ENCODE data around the gene C2orf78. TPM values are rescaled to one million over a fixed set of nuclear protein-coding genes. Genes with fewer than 3 reads are reported as not detected.
A peak's percentile ranks its signal among the peaks of the same experiment; 100 is the strongest.

The C2orf78 gene
- total and polyA plus RNA-seq, 10 of the 15 experiments (the other 5 are each of a cell fraction or from before 2014, with no cell fraction given), result 0.08 to 0.82 (median 0.40) TPM

GRCh38 chr2:73823916-73824523 lies 40.0 kb downstream of the C2orf78 start (continued):
- no peak for TF ChIP-seq PRDM15 (CRISPR knock-in tag; IDR thresholded peaks at IDR 0.05)
- 0 out of 2 replicates have a peak, but pooled peaks have one; percentile 13 for TF ChIP-seq IKZF1 (conservative IDR thresholded peaks at IDR 0.05)
- TF ChIP-seq SMC3 (IDR thresholded peaks at IDR 0.05; ENCODE audit: borderline replicate concordance, low read length), result peak; percentile 67; the same call in 1 of the 2 replicates
- no peak for TF ChIP-seq CUX1 (IDR thresholded peaks at IDR 0.05; ENCODE audit: insufficient replicate concordance, low read depth, low read length)
- no peak for TF ChIP-seq MEF2B (IDR thresholded peaks at IDR 0.05; ENCODE audit: partially characterized antibody, poor library complexity, severe bottlenecking)
- TF ChIP-seq POLR2AphosphoS5 (IDR thresholded peaks at IDR 0.05; ENCODE audit: low read length), result no peak
- no peak for TF ChIP-seq RAD51 (IDR thresholded peaks at IDR 0.05)
- TF ChIP-seq ZBED1 (IDR thresholded peaks at IDR 0.05; ENCODE audit: borderline replicate concordance), result no peak
- TF ChIP-seq GATAD2B (conservative IDR thresholded peaks at IDR 0.05; ENCODE audit: low read depth), result no peak
- no peak for TF ChIP-seq SMARCA5 (IDR thresholded peaks at IDR 0.05)
- TF ChIP-seq LARP7 (IDR thresholded peaks at IDR 0.05), result no peak
- peak; percentile 85 for TF ChIP-seq RAD21 (IDR thresholded peaks at IDR 0.05; ENCODE audit: insufficient read depth, low read depth, low read length)
- no peak for TF ChIP-seq CEBPB (IDR thresholded peaks at IDR 0.05; ENCODE audit: borderline replicate concordance in 1 of 2, low read depth in 2 of 2, low read length in 2 of 2)
- TF ChIP-seq, protein P1, sequence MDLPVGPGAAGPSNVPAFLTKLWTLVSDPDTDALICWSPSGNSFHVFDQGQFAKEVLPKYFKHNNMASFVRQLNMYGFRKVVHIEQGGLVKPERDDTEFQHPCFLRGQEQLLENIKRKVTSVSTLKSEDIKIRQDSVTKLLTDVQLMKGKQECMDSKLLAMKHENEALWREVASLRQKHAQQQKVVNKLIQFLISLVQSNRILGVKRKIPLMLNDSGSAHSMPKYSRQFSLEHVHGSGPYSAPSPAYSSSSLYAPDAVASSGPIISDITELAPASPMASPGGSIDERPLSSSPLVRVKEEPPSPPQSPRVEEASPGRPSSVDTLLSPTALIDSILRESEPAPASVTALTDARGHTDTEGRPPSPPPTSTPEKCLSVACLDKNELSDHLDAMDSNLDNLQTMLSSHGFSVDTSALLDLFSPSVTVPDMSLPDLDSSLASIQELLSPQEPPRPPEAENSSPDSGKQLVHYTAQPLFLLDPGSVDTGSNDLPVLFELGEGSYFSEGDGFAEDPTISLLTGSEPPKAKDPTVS (IDR thresholded peaks at IDR 0.05; ENCODE audit: low read depth, low read length), result no peak
- TF ChIP-seq RB1 (IDR thresholded peaks at IDR 0.05; ENCODE audit: borderline replicate concordance), result no peak
